NCI-H2227 (cell line): ENCODE measurements around the gene ZFAND5.
A peak's percentile ranks its signal among the peaks of the same experiment; 100 is the strongest.

Source experiments
- DNase-seq: peaks from one replicate; lab custom pipeline; 2025; ENCODE audit not compliant: unreplicated experiment; lab: John Stamatoyannopoulos, UW

The ZFAND5 gene

DNA sequence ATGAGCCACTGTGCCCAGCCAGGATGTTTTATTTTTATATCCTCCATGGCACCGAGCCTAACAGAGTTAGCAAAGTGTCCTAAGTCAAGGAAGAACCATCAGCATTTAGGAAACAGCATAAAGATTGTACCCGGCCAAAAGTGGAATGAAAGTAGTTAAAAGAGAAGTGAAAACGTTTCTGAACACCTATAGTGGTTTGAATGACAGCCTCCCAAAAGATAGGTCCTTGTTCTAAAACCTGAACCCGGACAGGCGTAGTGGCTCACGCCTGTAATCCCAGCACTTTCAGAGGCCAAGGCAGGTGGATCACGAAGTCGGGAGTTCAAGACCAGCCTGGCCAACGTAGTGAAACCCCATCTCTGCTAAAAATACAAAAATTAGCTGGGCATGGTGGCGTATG is 37.4 kb downstream of the ZFAND5 start:
- no peak for DNase-seq

DNA sequence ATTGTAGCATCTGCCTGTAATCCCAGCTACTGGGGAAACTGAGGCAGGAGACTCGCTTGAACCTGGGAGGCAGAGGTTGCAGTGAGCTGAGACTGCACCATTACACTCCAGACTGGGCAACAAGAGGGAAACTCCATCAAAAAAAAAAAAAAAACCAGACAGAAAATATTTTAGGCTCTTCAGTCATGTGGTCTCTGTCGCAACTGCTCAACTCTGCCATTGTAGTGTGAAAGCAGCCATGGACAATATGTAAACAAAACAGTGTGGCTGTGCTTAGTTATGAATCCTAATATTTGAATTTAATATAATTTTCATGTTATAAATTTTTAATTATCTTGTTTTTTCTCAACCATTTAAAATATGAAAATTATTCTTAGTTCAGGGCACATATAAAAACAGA is 38.4 kb downstream of the ZFAND5 start:
- DNase-seq = no peak

DNA sequence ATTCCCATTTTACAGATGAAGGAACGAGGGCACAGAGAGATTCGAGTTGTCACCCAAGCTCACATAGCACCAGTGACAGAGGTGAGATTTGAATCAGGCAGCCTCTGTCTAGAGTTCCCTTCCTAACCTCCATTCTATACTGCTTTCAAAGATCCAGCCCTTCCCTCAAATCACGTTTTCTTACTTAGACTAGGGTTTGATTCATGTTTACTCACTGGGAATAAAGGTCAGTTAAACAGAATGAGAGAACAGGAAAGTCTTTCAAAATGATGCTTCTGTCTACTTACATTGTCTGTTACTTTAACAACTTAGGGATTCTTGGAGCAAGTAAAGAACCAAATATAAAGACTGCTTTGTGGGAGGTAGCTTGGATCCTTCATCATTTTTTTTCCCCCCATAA is 40.0 kb downstream of the ZFAND5 start:
- no peak for DNase-seq

DNA sequence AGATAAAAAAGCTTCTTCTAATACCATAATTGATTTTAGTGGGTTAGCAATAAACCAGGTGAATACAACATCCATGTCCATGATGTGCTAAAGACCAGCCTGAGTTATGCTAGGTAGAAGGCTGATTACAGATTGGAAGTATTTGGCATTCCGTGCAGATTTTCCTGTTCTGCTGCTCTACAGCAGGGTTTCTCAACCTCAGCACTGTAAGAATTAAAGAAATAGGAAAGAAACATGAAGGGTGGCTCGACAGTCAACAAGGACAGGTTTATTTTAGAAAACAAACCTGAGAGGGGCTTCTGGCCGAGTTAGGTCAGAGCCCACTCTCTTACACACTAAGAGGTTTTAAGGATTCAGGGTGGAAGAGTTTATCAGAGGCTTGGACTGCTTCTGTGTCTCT is 42.3 kb downstream of the ZFAND5 start:
- DNase-seq = no peak

DNA sequence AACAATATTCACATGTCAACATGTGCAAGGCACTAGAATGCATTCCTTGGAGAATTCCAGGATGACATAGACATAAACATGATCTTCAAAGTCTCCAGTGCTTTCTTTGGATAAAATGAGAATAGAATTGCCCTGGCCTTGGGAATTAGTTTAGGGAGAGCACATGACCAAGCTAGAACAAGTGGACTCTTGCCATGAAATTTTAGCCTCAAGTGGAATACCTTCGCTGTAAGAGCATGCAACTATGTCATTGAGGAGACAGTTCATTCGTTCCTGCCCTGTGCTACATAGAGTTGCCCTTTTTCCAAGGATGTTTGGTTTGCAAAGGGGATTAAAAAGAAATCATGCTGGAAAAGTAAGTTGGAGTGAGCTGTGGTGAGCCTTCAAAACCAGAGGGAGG is 42.7 kb downstream of the ZFAND5 start:
- DNase-seq = no peak

DNA sequence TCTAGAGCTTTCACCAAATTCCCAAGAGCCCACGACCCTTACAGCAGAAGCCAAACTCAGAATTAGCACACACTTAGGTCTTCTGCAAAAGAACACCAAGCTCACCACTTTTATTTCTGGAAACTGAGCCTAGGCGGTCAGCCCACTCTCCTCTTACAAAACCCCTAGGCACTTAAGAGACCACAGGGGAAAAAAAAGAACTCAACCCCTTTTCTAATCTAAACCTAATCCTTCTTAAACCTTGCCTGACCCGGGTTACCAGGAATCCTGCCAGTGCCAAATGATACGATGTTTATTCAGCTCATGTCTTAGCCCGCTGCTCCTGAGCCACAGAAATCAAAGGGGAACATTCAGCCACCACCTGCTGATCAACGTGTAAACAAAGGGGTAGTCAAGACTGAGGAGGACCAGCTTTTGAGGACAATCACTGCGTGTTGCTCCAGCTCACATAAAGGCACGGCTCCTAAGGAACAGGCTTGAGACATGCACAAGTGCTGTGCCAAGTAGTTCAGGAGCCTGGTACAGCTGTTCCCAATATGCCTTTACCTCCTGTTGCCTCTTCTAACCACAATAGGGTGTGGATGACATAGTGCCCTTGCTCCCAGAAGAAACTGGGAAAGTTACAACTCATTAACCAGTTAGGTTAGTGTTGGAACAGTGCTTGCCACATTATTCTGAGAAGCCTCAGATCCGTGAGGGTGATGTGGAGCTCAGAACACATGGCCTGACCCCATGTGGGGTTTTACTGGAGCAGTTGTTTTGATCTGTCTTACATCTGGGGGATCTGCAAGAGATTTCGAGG is 49.3 kb downstream of the ZFAND5 start:
- no peak for DNase-seq

DNA sequence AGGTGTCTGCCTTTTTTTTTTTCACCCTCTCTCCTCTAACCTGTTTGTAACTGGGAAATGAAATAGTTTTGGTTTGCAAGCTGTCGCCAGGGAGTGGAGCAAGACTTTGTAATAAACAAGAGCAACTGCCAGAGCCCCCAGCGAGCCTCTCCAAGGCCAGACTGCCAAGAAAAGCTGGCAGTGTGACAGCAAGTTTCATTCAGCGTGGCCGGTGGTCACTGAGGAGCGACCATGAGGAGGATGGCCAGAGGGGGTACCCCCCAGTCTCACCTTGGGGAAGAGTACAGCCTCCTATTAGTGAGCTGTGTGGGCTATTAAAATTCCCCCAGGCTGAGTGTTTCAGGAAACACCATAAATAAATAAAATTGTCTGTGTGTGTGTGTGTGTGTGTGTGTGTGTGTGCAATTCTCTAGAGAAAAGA is 49.9 kb downstream of the ZFAND5 start:
- no peak for DNase-seq

DNA sequence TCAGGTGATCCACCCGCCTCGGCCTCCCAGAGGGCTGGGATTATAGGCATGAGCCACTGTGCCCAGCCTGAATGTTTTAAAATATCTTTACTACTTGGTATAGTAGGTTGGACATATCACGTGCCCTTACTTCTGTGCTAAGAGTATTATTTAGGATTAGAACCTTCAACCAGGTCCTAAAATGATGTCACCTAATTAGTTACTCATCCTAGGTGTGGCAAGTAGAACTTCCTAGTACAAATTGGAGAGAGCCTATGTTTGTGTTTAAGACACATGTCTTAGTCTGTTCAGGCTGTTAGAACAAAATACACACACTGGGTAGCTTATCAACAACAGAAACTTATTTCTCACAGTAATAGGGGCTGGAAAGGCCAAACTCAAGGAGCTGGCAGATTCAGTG is 51.5 kb downstream of the ZFAND5 start:
- no peak for DNase-seq

DNA sequence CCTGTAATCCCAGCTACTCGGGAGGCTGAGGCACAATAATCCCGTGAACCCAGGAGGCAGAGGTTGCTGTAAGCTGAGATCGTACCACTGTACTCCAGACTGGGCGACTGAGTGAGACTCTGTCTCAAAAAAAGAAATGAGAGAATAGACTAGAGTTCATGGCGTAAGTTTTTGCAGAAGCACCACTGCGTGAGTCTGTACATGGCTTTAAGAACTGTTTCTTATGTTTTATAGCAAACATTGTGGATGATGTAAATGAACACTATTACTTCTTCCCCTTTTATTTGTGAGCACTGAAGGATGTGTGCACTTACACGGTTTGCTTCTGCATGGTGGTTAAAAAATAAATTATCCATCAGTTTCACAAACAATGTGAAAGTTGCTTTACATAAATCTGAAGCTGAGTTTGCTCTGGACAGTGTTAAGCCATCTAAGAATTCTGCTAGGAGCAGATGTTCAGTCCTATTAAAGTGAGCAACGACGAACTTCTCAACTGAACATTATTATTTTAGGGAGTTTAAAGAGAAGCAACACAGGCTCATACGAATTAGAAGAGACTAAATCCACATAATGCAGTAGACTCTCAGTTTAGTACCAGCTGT is 52.5 kb downstream of the ZFAND5 start:
- no peak for DNase-seq

DNA sequence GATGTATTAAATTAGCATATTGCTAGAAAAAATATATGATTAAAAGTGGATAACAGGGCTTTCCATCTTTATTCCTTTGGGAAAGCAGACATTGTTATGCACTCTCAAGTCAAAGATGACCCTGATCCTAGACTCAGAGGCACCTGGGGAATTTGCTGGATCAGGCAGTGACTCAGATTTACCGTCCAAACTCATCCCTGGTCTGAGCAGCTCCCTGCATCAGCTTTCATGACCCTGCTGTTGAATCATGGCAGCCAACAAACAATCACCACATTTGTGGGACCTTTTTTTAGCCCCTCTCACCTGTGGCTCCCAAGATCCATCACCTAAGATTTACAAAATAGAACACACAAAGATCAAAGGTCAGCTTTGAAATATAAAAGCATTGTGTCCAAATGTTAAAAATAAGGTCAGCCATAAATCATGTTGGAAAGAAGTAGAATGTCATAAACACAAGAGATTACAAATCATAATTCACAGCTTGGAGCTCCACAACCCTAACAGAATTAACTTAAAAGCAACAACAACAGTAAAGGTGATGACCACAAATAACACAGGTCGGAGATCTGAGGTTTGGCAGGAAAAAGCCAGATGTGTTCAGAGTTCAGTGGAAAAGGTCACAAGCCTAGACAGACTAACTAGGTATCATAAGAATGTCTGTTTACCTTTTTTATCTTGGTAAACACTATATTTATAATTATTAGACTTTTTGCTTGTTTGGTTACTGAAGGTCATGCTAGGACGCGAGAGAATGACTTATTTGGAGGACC is 55.5 kb downstream of the ZFAND5 start:
- DNase-seq = no peak

DNA sequence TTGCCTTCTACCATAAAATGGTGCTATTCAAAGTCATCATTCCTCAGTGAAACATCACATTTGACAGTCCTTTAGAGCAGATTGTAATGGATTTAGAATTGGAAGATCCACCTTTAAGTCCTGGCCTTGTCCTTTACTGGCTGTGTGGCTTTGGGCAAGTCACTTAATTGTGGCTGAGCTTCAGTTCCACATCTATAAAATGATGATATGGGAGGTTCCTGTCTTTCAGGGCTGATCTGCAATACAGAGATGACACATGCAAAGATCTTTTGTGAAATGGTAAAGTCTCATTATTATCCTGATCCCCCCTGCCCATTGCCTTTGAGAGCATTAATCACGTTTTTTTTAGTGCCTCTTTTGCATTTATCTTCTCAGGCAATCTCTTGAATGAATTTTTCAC is 58.2 kb downstream of the ZFAND5 start:
- no peak for DNase-seq

DNA sequence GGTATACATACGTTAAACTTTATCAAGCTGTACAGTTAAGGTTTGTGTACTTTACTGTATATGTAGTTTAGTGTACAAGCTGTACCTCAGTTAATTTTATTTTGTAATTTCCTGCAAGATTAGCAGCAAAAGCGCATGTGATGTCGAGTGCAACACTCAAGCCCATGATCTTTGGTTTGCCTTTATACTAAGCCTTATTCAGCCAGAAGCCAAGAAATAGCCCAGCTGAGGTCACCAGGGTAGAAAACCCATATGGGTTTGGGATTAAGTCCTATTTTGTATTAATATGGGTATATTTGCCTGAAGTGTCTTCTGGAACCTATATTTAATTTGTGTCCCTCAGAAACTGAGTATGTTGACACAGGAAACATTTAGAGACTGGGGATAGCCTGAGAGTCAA is 59.3 kb downstream of the ZFAND5 start:
- no peak for DNase-seq

DNA sequence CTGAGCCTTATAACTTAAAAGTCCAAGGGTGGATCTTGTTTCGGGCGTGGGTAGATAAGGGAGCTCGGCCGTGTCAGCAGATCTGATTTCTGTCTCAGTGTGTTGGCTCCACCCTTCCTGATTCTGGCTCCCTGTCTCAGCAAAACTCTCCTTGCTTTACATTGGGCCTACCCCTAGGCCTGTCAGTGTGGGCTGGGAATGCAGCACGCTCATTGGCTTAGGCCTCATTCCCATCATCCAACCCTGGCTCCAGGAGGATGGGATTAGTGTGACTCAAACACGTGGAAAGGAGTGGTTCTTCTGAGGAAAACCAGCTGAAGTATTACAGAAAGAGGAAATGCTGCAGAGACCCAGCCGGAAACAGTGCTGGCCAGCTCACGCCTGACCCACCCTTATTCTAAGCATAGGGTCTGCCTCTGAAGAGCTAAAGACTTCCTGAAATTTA is 59.9 kb downstream of the ZFAND5 start:
- DNase-seq = peak; percentile 93

DNA sequence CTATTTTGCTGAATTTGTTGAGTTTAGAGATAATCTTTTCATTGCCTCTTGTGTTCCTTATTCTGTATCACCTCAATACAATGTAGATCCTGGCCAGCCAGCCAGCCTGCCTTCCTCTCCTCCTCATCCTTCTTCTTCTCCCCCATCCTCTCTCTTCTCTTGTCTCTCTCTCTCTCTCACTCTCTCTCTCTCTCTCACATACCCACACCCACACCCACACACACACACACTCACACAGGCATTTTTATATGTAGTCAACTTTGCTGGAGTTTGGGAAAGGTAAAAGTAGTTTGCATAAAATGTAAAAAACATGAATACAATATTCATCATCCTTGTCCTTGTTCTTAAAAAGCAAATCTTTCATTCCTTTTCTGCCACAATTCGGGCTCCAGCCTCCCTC is 60.5 kb downstream of the ZFAND5 start:
- DNase-seq = no peak
